OCI-LY7 (cell line): ENCODE data around the gene FAM184B. TPM values are rescaled to one million over a fixed set of nuclear protein-coding genes. Genes with fewer than 3 reads are reported as not detected.

Experiments
- BruUV-seq: library from RNA; stranded (reverse); fragments of 400-500 nt; replicated peaks from 2 replicates; lab custom pipeline; 2021; lab: Mats Ljungman, UMichigan
- CTCF ChIA-PET: fragments of 300-600 bp; sonication (Branson Sonifier 250); formaldehyde crosslinking; loops from one replicate; lab custom pipeline; 2022; ENCODE audit warnings: antibody characterized with exemption; ENCODE audit not compliant: unreplicated experiment; lab: Charles Lee
- POLR2A ChIA-PET: fragments of 300-600 bp; sonication (Branson Sonifier 250); formaldehyde crosslinking; loops from one replicate; lab custom pipeline; 2022; ENCODE audit warnings: antibody characterized with exemption; lab: Charles Lee
- DNase-seq: peaks from one replicate; pipeline ENCODE4 v3.0.0-alpha.2; 2015; ENCODE audit warnings: low spot score
- H2AFZ ChIP-seq: fragments of 200-600 bp; sonication (generic), shearing (Covaris generic); 2 replicates; pipeline ENCODE4 v1.6.1; 2014; ENCODE audit warnings: mild to moderate bottlenecking, antibody characterized with exemption, low read length, moderate library complexity
- H3K27ac ChIP-seq: fragments of 200-600 bp; sonication (generic); 2 replicates; pipeline ENCODE4 v1.5.1; 2014; ENCODE audit warnings: mixed run types, low read depth, mild to moderate bottlenecking, moderate library complexity, low read length, inconsistent platforms; ENCODE audit not compliant: poor library complexity, severe bottlenecking
- H3K36me3 ChIP-seq: fragments of 200-600 bp; sonication (generic); 2 replicates; pipeline ENCODE4 v1.6.1; 2014; ENCODE audit warnings: mild to moderate bottlenecking, antibody characterized with exemption, low read length, moderate library complexity, mixed read lengths; ENCODE audit not compliant: insufficient read depth
- H3K4me1 ChIP-seq: fragments of 200-600 bp; sonication (generic); 2 replicates; pipeline ENCODE4 v1.5.1; 2014; ENCODE audit warnings: mild to moderate bottlenecking, low read length; ENCODE audit not compliant: insufficient read depth, poor library complexity, severe bottlenecking
- H3K4me2 ChIP-seq: fragments of 200-600 bp; sonication (generic); 2 replicates; pipeline ENCODE4 v1.6.1; 2014; ENCODE audit warnings: mild to moderate bottlenecking, low read length
- H3K4me3 ChIP-seq: fragments of 200-600 bp; sonication (generic); 2 replicates; pipeline ENCODE4 v1.5.1; 2014; ENCODE audit warnings: mild to moderate bottlenecking, low read depth, low read length; ENCODE audit not compliant: poor library complexity, severe bottlenecking
- H3K79me2 ChIP-seq: fragments of 200-600 bp; sonication (generic); 2 replicates; pipeline ENCODE4 v1.6.1; 2016; ENCODE audit warnings: low read depth, mild to moderate bottlenecking, low read length, moderate library complexity, mixed read lengths; ENCODE audit not compliant: insufficient read depth
- H3K9me2 ChIP-seq: fragments of 200-600 bp; sonication (generic); 2 replicates; pipeline ENCODE4 v1.6.1; 2016; ENCODE audit warnings: mild to moderate bottlenecking, low read length, mixed read lengths; ENCODE audit not compliant: insufficient read depth
- H3K9me3 ChIP-seq: fragments of 200-600 bp; sonication (generic); 2 replicates; pipeline ENCODE4 v1.6.1; 2014; ENCODE audit warnings: mild to moderate bottlenecking, mixed run types, low read length, mixed read lengths
- H4K20me1 ChIP-seq: fragments of 200-600 bp; sonication (generic); 2 replicates; pipeline ENCODE4 v1.6.1; 2014; ENCODE audit warnings: mild to moderate bottlenecking, antibody characterized with exemption, low read length, moderate library complexity, mixed read lengths; ENCODE audit not compliant: insufficient read depth
- CTCF ChIP-seq: fragments of 200-600 bp; sonication (generic); conservative IDR thresholded peaks from 2 replicates; pipeline ENCODE4 v1.5.1; 2014; ENCODE audit warnings: mild to moderate bottlenecking, antibody characterized with exemption, low read length, moderate library complexity, mixed read lengths
- EZH2phosphoT487 ChIP-seq: fragments of 200-600 bp; sonication (generic); IDR thresholded peaks from 2 replicates; pipeline ENCODE4 v1.6.1; 2018; ENCODE audit warnings: low read depth, borderline replicate concordance, mild to moderate bottlenecking, mixed run types, antibody characterized with exemption, low read length, moderate library complexity, mixed read lengths
- intact Hi-C: fragments of 100-400 bp; cut with micrococcal nuclease; formaldehyde crosslinking; loops from one replicate; pipeline ENCODE4 v1.10.0; 2022; ENCODE audit not compliant: unreplicated experiment
- total RNA-seq, 2 experiments: library from RNA; depleted of rRNA in 1 of 2; stranded (reverse); fragments of >200 nt in 1 of 2; shearing (Covaris generic) in 1 of 2; gene quantifications; 2 replicates each; pipeline ENCODE4 v1.2.3, GENCODE V29; 2014 to 2022

Gene FAM184B
- total RNA-seq, 2 experiments from 2014 or later: not detected

GRCh38 chr4:17817027-17817426 lies 35.6 kb upstream of the FAM184B start:
- H3K36me3 ChIP-seq: peaks cover 99% of the 10 kb centered on the region
- no peak overlapping the region for H2AFZ ChIP-seq
- ChIA-PET CTCF (interaction anchor here (1.4 kb wide), 1 partner anchor 19 kb away, joined by 3 read pairs; no protein-coding TSS in a partner anchor), POLR2A (interaction anchor here (0.6 to 1.9 kb wide), 5 partner anchors 8 to 26 kb away, joined by 3 to 12 read pairs (median 3); no protein-coding TSS in a partner anchor)
- DNase-seq: peak; percentile 46
- H4K20me1 ChIP-seq: peaks cover 13% of the 10 kb centered on the region; the same call in 1 of the 2 replicates
- TF ChIP-seq EZH2phosphoT487 (no peak), CTCF (peak; percentile 77)
- peaks cover 85% of the 10 kb centered on the region for H3K79me2 ChIP-seq
- no peaks in the 10 kb centered on the region; the same call in 1 of the 2 replicates for H3K9me3 ChIP-seq
- H3K9me2 ChIP-seq: no peaks in the 10 kb centered on the region
- no peak overlapping the region for H3K27ac ChIP-seq
- H3K4me1 ChIP-seq: peaks cover 24% of the 10 kb centered on the region
- intact Hi-C loops: no loop called here
- no TSS peak for BruUV-seq
- no peak overlapping the region for H3K4me2 ChIP-seq
- no peak overlapping the region for H3K4me3 ChIP-seq

- Histone ChIP-seq H3K36me3 (peaks cover 99% of the 10 kb centered on the region), H3K4me1 (peaks cover 24% of the 10 kb centered on the region), H3K9me3 (no peaks in the 10 kb centered on the region; the same call in 1 of the 2 replicates), H3K27ac (no peak overlapping the region), H3K9me2 (no peaks in the 10 kb centered on the region), H2AFZ (no peak overlapping the region), H3K4me2 (no peak overlapping the region), H3K4me3 (no peak overlapping the region), H4K20me1 (peaks cover 20% of the 10 kb centered on the region; the same call in 1 of the 2 replicates), H3K79me2 (peaks cover 88% of the 10 kb centered on the region)
- CTCF ChIA-PET: interaction anchor here (1.4 kb wide), 1 partner anchor 20 kb away, joined by 3 read pairs; no protein-coding TSS in a partner anchor
- intact Hi-C loops: no loop called here
- TF ChIP-seq CTCF (no peak), EZH2phosphoT487 (no peak)
- no TSS peak for BruUV-seq
- no peak for DNase-seq
- POLR2A ChIA-PET: interaction anchor here (0.5 to 1.9 kb wide), 2 partner anchors 9 to 777 kb away, joined by 3 to 12 read pairs; no protein-coding TSS in a partner anchor
These were observed 34.7 kb upstream of the FAM184B start for GRCh38 chr4:17816142-17816541.

GRCh38 chr4:17814140-17814539 lies 32.7 kb upstream of the FAM184B start:
- BruUV-seq: no TSS peak
- H3K9me3 ChIP-seq: no peaks in the 10 kb centered on the region; the same call in 1 of the 2 replicates
- H3K36me3 ChIP-seq: peaks cover 88% of the 10 kb centered on the region
- H3K79me2 ChIP-seq: peaks cover 94% of the 10 kb centered on the region
- H3K4me2 ChIP-seq: peak overlapping the region; percentile 6; the same call in 1 of the 2 replicates
- peaks cover 24% of the 10 kb centered on the region for H3K4me1 ChIP-seq
- H3K4me3 ChIP-seq: no peak overlapping the region
- POLR2A ChIA-PET: no interaction called here
- H3K9me2 ChIP-seq: no peaks in the 10 kb centered on the region
- H2AFZ ChIP-seq: no peak overlapping the region
- intact Hi-C loops: no loop called here
- peaks cover 25% of the 10 kb centered on the region for H4K20me1 ChIP-seq
- CTCF ChIA-PET: interaction anchor here (0.6 kb wide), 1 partner anchor 55 kb away, joined by 3 read pairs; no protein-coding TSS in a partner anchor
- DNase-seq: no peak
- TF ChIP-seq CTCF: no peak
- no peak for TF ChIP-seq EZH2phosphoT487
- no peak overlapping the region for H3K27ac ChIP-seq
